Panc1 (cell line): ENCODE results near the gene SPRYD3. TPM values are rescaled to one million over a fixed set of nuclear protein-coding genes. Genes with fewer than 3 reads are reported as not detected.

Experiments used
- ATAC-seq: fragments of 200-7000 bp; cut with Tn5 transposase; 2 replicates; pipeline ENCODE4 v1.9.1; 2020; ENCODE audit warnings: mild to moderate bottlenecking, moderate library complexity
- BruUV-seq: library from RNA; stranded (reverse); fragments of 400-500 nt; replicated peaks from 2 replicates; lab custom pipeline; 2021; lab: Mats Ljungman, UMichigan
- CTCF ChIA-PET: fragments of 300-600 bp; sonication (Branson Sonifier 250); formaldehyde crosslinking; loops from one replicate; lab custom pipeline; 2022; ENCODE audit warnings: antibody characterized with exemption; lab: Charles Lee
- POLR2A ChIA-PET: fragments of 300-600 bp; sonication (Branson Sonifier 250); formaldehyde crosslinking; loops from one replicate; lab custom pipeline; 2022; ENCODE audit warnings: antibody characterized with exemption; lab: Charles Lee
- DNase-seq: peaks from one replicate; pipeline ENCODE4 v3.0.0-alpha.2; 2010; ENCODE audit warnings: low read depth, low spot score
- H3K27ac ChIP-seq: 2 replicates; pipeline ENCODE4 v1.5.1; 2011; ENCODE audit warnings: mild to moderate bottlenecking, low read length, inconsistent platforms
- H3K27me3 ChIP-seq: fragments of 200-500 bp; sonication (Bioruptor generic); 2 replicates; pipeline ENCODE4 v1.6.0; 2014; ENCODE audit warnings: low read length, inconsistent platforms; ENCODE audit not compliant: control insufficient read depth, insufficient read depth
- H3K36me3 ChIP-seq: fragments of 200-500 bp; sonication (Bioruptor generic); 2 replicates; pipeline ENCODE4 v1.5.1; 2014; ENCODE audit warnings: inconsistent platforms, mild to moderate bottlenecking, low read length, moderate library complexity; ENCODE audit not compliant: control insufficient read depth, insufficient read depth
- H3K4me1 ChIP-seq: 2 replicates; pipeline ENCODE4 v1.5.1; 2011; ENCODE audit warnings: inconsistent platforms, mild to moderate bottlenecking, low read length, moderate library complexity; ENCODE audit not compliant: control insufficient read depth, insufficient read depth
- H3K4me3 ChIP-seq, 2 experiments: 2 replicates each; pipeline ENCODE4 v1.5.1; 2011 to 2012; ENCODE audit warnings: low read depth in 2 of 2, low read length in 2 of 2, mild to moderate bottlenecking in 2 of 2, inconsistent platforms in 1 of 2, moderate library complexity in 1 of 2
- H3K9me3 ChIP-seq: fragments of 200-500 bp; sonication (Bioruptor generic); 2 replicates; pipeline ENCODE4 v1.5.1; 2014; ENCODE audit warnings: low read depth, mild to moderate bottlenecking, inconsistent platforms, low read length, moderate library complexity; ENCODE audit not compliant: control insufficient read depth, insufficient read depth
- POLR2AphosphoS5 ChIP-seq: IDR thresholded peaks from 2 replicates; pipeline ENCODE4 v1.6.1; 2012; ENCODE audit warnings: mild to moderate bottlenecking, low read depth, low read length, moderate library complexity
- SIN3A ChIP-seq: IDR thresholded peaks from 2 replicates; pipeline ENCODE4 v1.6.1; 2012; ENCODE audit warnings: low read depth, mild to moderate bottlenecking, low read length, moderate library complexity, borderline replicate concordance; ENCODE audit not compliant: insufficient read depth
- TCF7L2 ChIP-seq: IDR thresholded peaks from 2 replicates; pipeline ENCODE4 v1.6.1; 2011; ENCODE audit warnings: mild to moderate bottlenecking, low read depth, low read length, inconsistent platforms
- in situ Hi-C: cut with HindIII; loops from 2 replicates; pipeline ENCODE4 v1.10.0; 2016; ENCODE audit warnings: low sequenced_read_pairs, low pct_unique_long_range_greater_than_20kb
- intact Hi-C: fragments of 100-400 bp; cut with micrococcal nuclease; formaldehyde crosslinking; loops from one replicate; pipeline ENCODE4 v1.10.0; 2022; ENCODE audit not compliant: unreplicated experiment
- total RNA-seq: library from RNA; stranded (reverse); gene quantifications from one replicate; pipeline ENCODE4 v1.2.1, GENCODE V29; 2021; ENCODE audit not compliant: unreplicated experiment
- TF ChIP-seq, protein P1 (sequence below): fragments of 450-650 bp; IDR thresholded peaks from 2 replicates; pipeline ENCODE4 v1.5.1; 2017; ENCODE audit warnings: mild to moderate bottlenecking
- TF ChIP-seq, protein P2 (sequence below), 2 experiments: IDR thresholded peaks; 2 replicates each; pipeline ENCODE4 v1.6.1; 2011 to 2012; ENCODE audit warnings: low read depth in 2 of 2, control low read depth in 1 of 2, low read length in 1 of 2, mild to moderate bottlenecking in 1 of 2, moderate library complexity in 1 of 2; ENCODE audit not compliant: insufficient read depth in 1 of 2

The SPRYD3 gene
- total RNA-seq, 1 experiment from 2014 or later: 25.0 TPM

DNA sequence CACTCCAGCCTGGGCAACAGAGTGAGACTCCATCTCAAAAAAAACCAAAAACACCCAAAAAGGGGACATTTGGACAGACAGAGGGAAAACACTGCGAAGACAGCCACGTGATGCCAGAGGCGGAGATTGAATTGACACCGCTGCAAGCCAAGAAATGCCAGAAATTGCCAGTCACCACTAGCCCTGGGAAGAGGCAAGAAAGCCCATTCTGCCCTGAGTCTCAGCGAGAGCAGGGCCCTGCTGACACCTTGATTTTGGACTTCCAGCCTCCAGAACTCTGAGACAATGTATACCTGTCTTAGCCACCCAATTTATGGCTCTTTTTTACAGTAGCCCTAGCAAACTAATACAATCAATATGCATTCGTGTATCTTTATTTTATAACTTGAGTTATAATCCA is 10.9 kb upstream of the SPRYD3 start:
- ChIA-PET POLR2A (no interaction called here), CTCF (no interaction called here)
- no TSS peak for BruUV-seq
- TF ChIP-seq, protein P1, sequence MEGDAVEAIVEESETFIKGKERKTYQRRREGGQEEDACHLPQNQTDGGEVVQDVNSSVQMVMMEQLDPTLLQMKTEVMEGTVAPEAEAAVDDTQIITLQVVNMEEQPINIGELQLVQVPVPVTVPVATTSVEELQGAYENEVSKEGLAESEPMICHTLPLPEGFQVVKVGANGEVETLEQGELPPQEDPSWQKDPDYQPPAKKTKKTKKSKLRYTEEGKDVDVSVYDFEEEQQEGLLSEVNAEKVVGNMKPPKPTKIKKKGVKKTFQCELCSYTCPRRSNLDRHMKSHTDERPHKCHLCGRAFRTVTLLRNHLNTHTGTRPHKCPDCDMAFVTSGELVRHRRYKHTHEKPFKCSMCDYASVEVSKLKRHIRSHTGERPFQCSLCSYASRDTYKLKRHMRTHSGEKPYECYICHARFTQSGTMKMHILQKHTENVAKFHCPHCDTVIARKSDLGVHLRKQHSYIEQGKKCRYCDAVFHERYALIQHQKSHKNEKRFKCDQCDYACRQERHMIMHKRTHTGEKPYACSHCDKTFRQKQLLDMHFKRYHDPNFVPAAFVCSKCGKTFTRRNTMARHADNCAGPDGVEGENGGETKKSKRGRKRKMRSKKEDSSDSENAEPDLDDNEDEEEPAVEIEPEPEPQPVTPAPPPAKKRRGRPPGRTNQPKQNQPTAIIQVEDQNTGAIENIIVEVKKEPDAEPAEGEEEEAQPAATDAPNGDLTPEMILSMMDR: no peak
- TF ChIP-seq POLR2AphosphoS5 (no peak), SIN3A (no peak), TCF7L2 (no peak)
- TF ChIP-seq, protein P2, sequence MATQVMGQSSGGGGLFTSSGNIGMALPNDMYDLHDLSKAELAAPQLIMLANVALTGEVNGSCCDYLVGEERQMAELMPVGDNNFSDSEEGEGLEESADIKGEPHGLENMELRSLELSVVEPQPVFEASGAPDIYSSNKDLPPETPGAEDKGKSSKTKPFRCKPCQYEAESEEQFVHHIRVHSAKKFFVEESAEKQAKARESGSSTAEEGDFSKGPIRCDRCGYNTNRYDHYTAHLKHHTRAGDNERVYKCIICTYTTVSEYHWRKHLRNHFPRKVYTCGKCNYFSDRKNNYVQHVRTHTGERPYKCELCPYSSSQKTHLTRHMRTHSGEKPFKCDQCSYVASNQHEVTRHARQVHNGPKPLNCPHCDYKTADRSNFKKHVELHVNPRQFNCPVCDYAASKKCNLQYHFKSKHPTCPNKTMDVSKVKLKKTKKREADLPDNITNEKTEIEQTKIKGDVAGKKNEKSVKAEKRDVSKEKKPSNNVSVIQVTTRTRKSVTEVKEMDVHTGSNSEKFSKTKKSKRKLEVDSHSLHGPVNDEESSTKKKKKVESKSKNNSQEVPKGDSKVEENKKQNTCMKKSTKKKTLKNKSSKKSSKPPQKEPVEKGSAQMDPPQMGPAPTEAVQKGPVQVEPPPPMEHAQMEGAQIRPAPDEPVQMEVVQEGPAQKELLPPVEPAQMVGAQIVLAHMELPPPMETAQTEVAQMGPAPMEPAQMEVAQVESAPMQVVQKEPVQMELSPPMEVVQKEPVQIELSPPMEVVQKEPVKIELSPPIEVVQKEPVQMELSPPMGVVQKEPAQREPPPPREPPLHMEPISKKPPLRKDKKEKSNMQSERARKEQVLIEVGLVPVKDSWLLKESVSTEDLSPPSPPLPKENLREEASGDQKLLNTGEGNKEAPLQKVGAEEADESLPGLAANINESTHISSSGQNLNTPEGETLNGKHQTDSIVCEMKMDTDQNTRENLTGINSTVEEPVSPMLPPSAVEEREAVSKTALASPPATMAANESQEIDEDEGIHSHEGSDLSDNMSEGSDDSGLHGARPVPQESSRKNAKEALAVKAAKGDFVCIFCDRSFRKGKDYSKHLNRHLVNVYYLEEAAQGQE (IDR thresholded peaks at IDR 0.05; ENCODE audit: insufficient read depth in 1 of 2, low read depth in 2 of 2, low read length in 1 of 2): no peak
- intact Hi-C loops: no loop called here
- Histone ChIP-seq H3K27ac (no peak overlapping the region), H3K9me3 (no peaks in the 10 kb centered on the region), H3K27me3 (no peaks in the 10 kb centered on the region), H3K4me1 (no peaks in the 10 kb centered on the region), H3K4me3 (no peak overlapping the region), H3K36me3 (no peaks in the 10 kb centered on the region)
- ATAC-seq: no peak
- DNase-seq: no peak
- in situ Hi-C loops: no loop called here

DNA sequence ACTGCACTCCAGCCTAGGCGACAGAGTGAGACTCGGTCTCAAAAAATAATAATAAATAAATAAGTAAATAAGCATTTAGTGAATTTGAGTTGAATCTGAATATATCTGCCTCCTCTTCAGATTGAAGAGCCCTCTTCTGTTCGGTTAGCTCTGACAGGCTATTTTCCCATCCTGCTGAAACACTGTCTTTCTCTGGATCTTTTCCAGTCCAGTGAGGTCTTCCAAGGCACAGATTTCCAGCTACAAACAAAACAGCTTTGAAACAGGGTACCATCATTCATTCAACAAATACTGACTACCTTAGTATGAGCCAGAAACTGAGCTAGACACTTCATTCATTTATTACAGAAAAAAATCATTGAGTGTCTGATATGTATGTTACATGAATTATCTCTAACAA is 7.2 kb upstream of the SPRYD3 start:
- BruUV-seq: no TSS peak
- Histone ChIP-seq H3K9me3 (no peaks in the 10 kb centered on the region), H3K4me3 (no peak overlapping the region), H3K27me3 (no peaks in the 10 kb centered on the region), H3K4me1 (no peaks in the 10 kb centered on the region), H3K27ac (no peak overlapping the region), H3K36me3 (no peaks in the 10 kb centered on the region)
- ATAC-seq (no peak), DNase-seq (no peak)
- intact Hi-C loops (no loop called here), in situ Hi-C loops (no loop called here)
- ChIA-PET POLR2A (no interaction called here), CTCF (interaction anchor here (1.4 kb wide), 1 partner anchor 20 kb away, joined by 4 read pairs; no protein-coding TSS in a partner anchor)
- TF ChIP-seq POLR2AphosphoS5 (no peak), TCF7L2 (no peak), SIN3A (no peak)
- TF ChIP-seq, protein P1: no peak
- TF ChIP-seq, protein P2 (IDR thresholded peaks at IDR 0.05; ENCODE audit: insufficient read depth in 1 of 2, low read depth in 2 of 2, low read length in 1 of 2): no peak
